SK-N-SH (cell line): Measurements from ENCODE around the gene ZNF664. TPM values are rescaled to one million over a fixed set of nuclear protein-coding genes. Genes with fewer than 3 reads are reported as not detected.

Experiments
- CTCF ChIA-PET: fragments of 300-600, 350-600 bp; formaldehyde crosslinking; extraction: SDS; loops from one replicate; lab custom pipeline; 2021; lab: Yijun Ruan, JAX
- POLR2A ChIA-PET: fragments of 350-600 bp; sonication (Branson Sonifier 250); formaldehyde crosslinking; extraction: SDS; loops from one replicate; lab custom pipeline; 2020; ENCODE audit warnings: antibody characterized with exemption, inconsistent platforms; lab: Yijun Ruan, JAX
- DNase-seq: peaks from one replicate; pipeline ENCODE4 v3.0.0; 2012
- H2AFZ ChIP-seq: fragments of 200-600 bp; sonication (generic); 2 replicates; pipeline ENCODE4 v1.8.1; 2016; ENCODE audit warnings: antibody characterized with exemption, mild to moderate bottlenecking, low read depth
- H3F3A ChIP-seq: fragments of 200-600 bp; sonication (generic); replicated peaks from 2 replicates; pipeline ENCODE3; 2016; ENCODE audit warnings: antibody characterized with exemption, mild to moderate bottlenecking; ENCODE audit not compliant: insufficient read depth
- H3K27ac ChIP-seq, 2 experiments: fragments of 200-500 bp in 1 of 2; fragments of 200-600 bp in 1 of 2; sonication (Bioruptor generic) in 1 of 2; sonication (generic), shearing (Covaris generic) in 1 of 2; 2 replicates each; pipeline versions ENCODE4 v1.5.1 to v1.6.1; 2014 to 2016; ENCODE audit warnings: low read depth in 2 of 2, inconsistent platforms in 1 of 2, low read length in 1 of 2, mild to moderate bottlenecking in 1 of 2, mixed read lengths in 1 of 2
- H3K27me3 ChIP-seq: fragments of 200-600 bp; sonication (generic), shearing (Covaris generic); 2 replicates; pipeline ENCODE4 v1.6.1; 2016; ENCODE audit warnings: mixed run types; ENCODE audit not compliant: insufficient read depth
- H3K36me3 ChIP-seq, 2 experiments: fragments of 200-500 bp in 1 of 2; fragments of 200-600 bp in 1 of 2; sonication (Bioruptor generic) in 1 of 2; sonication (generic) in 1 of 2; replicated peaks in 1 of 2; 2 replicates each; pipeline versions ENCODE3 to v1.5.1; 2014 to 2016; ENCODE audit warnings: low read length in 1 of 2, mild to moderate bottlenecking in 1 of 2; ENCODE audit not compliant: insufficient read depth in 2 of 2, control insufficient read depth in 1 of 2
- H3K4me1 ChIP-seq, 2 experiments: fragments of 200-500 bp in 1 of 2; fragments of 200-600 bp in 1 of 2; sonication (Bioruptor generic) in 1 of 2; sonication (generic), shearing (Covaris generic) in 1 of 2; 2 replicates each; pipeline versions ENCODE4 v1.5.1 to v1.6.1; 2014 to 2016; ENCODE audit warnings: low read depth in 1 of 2, low read length in 1 of 2, mixed run types in 1 of 2; ENCODE audit not compliant: insufficient read depth in 2 of 2, control insufficient read depth in 1 of 2
- H3K4me2 ChIP-seq: fragments of 200-600 bp; sonication (generic), shearing (Covaris generic); 2 replicates; pipeline ENCODE4 v1.6.1; 2017; ENCODE audit warnings: mixed run types
- H3K4me3 ChIP-seq, 2 experiments: fragments of 200-500 bp in 1 of 2; fragments of 200-600 bp in 1 of 2; sonication (Bioruptor generic) in 1 of 2; sonication (generic), shearing (Covaris generic) in 1 of 2; 2 replicates each; pipeline versions ENCODE4 v1.5.1 to v1.8.1; 2014 to 2016; ENCODE audit warnings: low read depth in 2 of 2, inconsistent platforms in 1 of 2, low read length in 1 of 2, mild to moderate bottlenecking in 1 of 2, mixed read lengths in 1 of 2, moderate library complexity in 1 of 2
- H3K79me2 ChIP-seq: fragments of 200-600 bp; sonication (generic); 2 replicates; pipeline ENCODE4 v1.8.1; 2017; ENCODE audit warnings: mild to moderate bottlenecking; ENCODE audit not compliant: insufficient read depth
- H3K9ac ChIP-seq: fragments of 200-600 bp; sonication (generic); 2 replicates; pipeline ENCODE4 v1.6.1; 2017; ENCODE audit warnings: mixed run types
- H3K9me2 ChIP-seq: fragments of 200-600 bp; sonication (generic); 2 replicates; pipeline ENCODE4 v1.6.1; 2017; ENCODE audit warnings: mixed run types
- H3K9me3 ChIP-seq: fragments of 200-600 bp; sonication (generic); 2 replicates; pipeline ENCODE4 v1.6.1; 2017; ENCODE audit warnings: mixed run types, mild to moderate bottlenecking, moderate library complexity
- H4K20me1 ChIP-seq: fragments of 200-600 bp; sonication (generic); 2 replicates; pipeline ENCODE4 v1.6.1; 2017; ENCODE audit warnings: mild to moderate bottlenecking, mixed run types; ENCODE audit not compliant: insufficient read depth
- CHD2 ChIP-seq: fragments of 150-350 bp; IDR thresholded peaks from 2 replicates; pipeline ENCODE4 v1.6.1; 2018; ENCODE audit warnings: low read length; ENCODE audit not compliant: partially characterized antibody
- EZH2phosphoT487 ChIP-seq: fragments of 200-600 bp; sonication (generic); IDR thresholded peaks from 2 replicates; pipeline ENCODE4 v1.6.1; 2017; ENCODE audit warnings: low read depth, mixed run types, mild to moderate bottlenecking, antibody characterized with exemption, moderate library complexity, borderline replicate concordance
- GATA2 ChIP-seq: sonication (generic); formaldehyde crosslinking; IDR thresholded peaks from 2 replicates; pipeline ENCODE4 v1.5.0; 2020; ENCODE audit warnings: mild to moderate bottlenecking, missing genetic modification reagents
- JUND ChIP-seq: IDR thresholded peaks from 2 replicates; pipeline ENCODE4 v1.4.0; 2012
- NFIC ChIP-seq: IDR thresholded peaks from 2 replicates; pipeline ENCODE4 v1.4.0; 2012; ENCODE audit warnings: borderline replicate concordance
- PBX3 ChIP-seq: IDR thresholded peaks from 2 replicates; pipeline ENCODE4; 2012
- RAD21 ChIP-seq: IDR thresholded peaks from 2 replicates; pipeline ENCODE4 v1.6.1; 2012; ENCODE audit warnings: mild to moderate bottlenecking, low read length
- RXRA ChIP-seq: IDR thresholded peaks from 2 replicates; pipeline ENCODE4 v1.4.0; 2012; ENCODE audit warnings: low read depth, mild to moderate bottlenecking, borderline replicate concordance
- TAF1 ChIP-seq: IDR thresholded peaks from 2 replicates; pipeline ENCODE4 v1.6.1; 2012; ENCODE audit warnings: low read depth, mild to moderate bottlenecking, low read length, moderate library complexity, borderline replicate concordance
- TCF12 ChIP-seq: IDR thresholded peaks from 2 replicates; pipeline ENCODE4 v1.4.0; 2012
- TEAD4 ChIP-seq: IDR thresholded peaks from 2 replicates; pipeline ENCODE4 v1.4.0; 2012; ENCODE audit warnings: mild to moderate bottlenecking, borderline replicate concordance; ENCODE audit not compliant: insufficient read depth
- YY1 ChIP-seq: IDR thresholded peaks from 2 replicates; pipeline ENCODE4 v1.4.0; 2012; ENCODE audit warnings: low read depth, mild to moderate bottlenecking
- WGBS: methylation state at CpG from one replicate; pipeline ENCODE4 v1.1.6; 2017; ENCODE audit warnings: low lambda C conversion rate; 5-methylcytosine and 5-hydroxymethylcytosine counted together
- polyA plus RNA-seq, 3 experiments: library from polyadenylated mRNA; depleted of rRNA; stranded (reverse); fragments of >200 nt; gene quantifications; 2 replicates each; pipeline ENCODE4 v1.2.3, GENCODE V29; 2012
- TF ChIP-seq, protein P1 (sequence below): IDR thresholded peaks from 2 replicates; pipeline ENCODE4 v1.4.0; 2012; ENCODE audit warnings: low read depth, borderline replicate concordance

ZNF664 gene
- polyA plus RNA-seq, 1 of the 3 experiments (the other 2 are of a cell fraction): 34.9 TPM

- 92% methylated on average over 8 of the region's 8 CpGs for WGBS
- H3K9me3 ChIP-seq: no peaks in the 10 kb centered on the region
- peaks cover 10 to 13% of the 10 kb centered on the region in 2 experiments; a peak in 3 of 4 replicates for H3K4me1 ChIP-seq
- H3K9ac ChIP-seq: no peak overlapping the region
- peaks cover 30% of the 10 kb centered on the region for H3F3A ChIP-seq
- peaks cover 91% of the 10 kb centered on the region for H3K79me2 ChIP-seq
- H4K20me1 ChIP-seq: peaks cover 36% of the 10 kb centered on the region
- no peaks in the 10 kb centered on the region for H3K9me2 ChIP-seq
- no peak overlapping the region for H3K4me3 ChIP-seq
- DNase-seq: no peak
- H3K4me2 ChIP-seq: no peak overlapping the region
- ChIA-PET POLR2A (no interaction called here), CTCF (interaction anchor here (1.3 kb wide), 1 partner anchor 62 kb away, joined by 4 read pairs; no protein-coding TSS in a partner anchor)
- no peak overlapping the region for H3K27ac ChIP-seq
- H2AFZ ChIP-seq: no peak overlapping the region
- no peaks in the 10 kb centered on the region for H3K27me3 ChIP-seq
- no peak for TF ChIP-seq YY1
- TF ChIP-seq NFIC: no peak
- no peak for TF ChIP-seq TEAD4
- no peak for TF ChIP-seq RAD21
- TF ChIP-seq GATA2 (CRISPR knock-in tag): no peak
- no peak for TF ChIP-seq TCF12
- H3K36me3 ChIP-seq: peaks cover 8 to 16% of the 10 kb centered on the region in 2 experiments
Measured at GRCh38 chr12:123967121-123967586, 5.9 kb upstream of the ZNF664 start.

DNA sequence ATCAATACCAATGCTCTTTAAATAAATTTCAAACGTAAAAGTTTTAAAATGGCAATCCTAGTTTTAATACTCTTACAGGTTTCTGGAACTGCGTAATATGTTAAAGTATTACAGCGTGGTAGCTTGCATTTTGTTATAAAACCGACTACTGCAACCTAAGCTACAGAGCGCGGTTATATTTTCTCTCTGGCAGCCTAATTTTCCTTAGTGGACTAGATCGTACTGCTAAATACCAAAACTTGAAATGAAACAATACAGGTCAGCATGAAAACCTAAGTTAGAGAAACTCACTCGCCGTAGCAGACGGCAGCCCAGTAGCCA, 1.6 kb upstream of the ZNF664 start:
- H3K9me3 ChIP-seq: no peaks in the 10 kb centered on the region
- H3K4me1 ChIP-seq: peaks cover 7 to 20% of the 10 kb centered on the region in 2 experiments; a peak in 3 of 4 replicates
- ChIA-PET CTCF (interaction anchor here (0.8 to 1.2 kb wide), 3 partner anchors 10 to 13 kb away, joined by 3 read pairs; no protein-coding TSS in a partner anchor), POLR2A (interaction anchor here (1.0 kb wide), 1 partner anchor 11 kb away, joined by 3 read pairs; no protein-coding TSS in a partner anchor)
- 40% methylated on average over 10 of the region's 10 CpGs for WGBS
- H4K20me1 ChIP-seq: peaks cover 46% of the 10 kb centered on the region
- TF ChIP-seq EZH2phosphoT487 (no peak), NFIC (no peak), RXRA (no peak), TEAD4 (no peak), TAF1 (no peak), JUND (no peak), CHD2 (no peak), TCF12 (no peak), PBX3 (no peak)
- TF ChIP-seq, protein P1, sequence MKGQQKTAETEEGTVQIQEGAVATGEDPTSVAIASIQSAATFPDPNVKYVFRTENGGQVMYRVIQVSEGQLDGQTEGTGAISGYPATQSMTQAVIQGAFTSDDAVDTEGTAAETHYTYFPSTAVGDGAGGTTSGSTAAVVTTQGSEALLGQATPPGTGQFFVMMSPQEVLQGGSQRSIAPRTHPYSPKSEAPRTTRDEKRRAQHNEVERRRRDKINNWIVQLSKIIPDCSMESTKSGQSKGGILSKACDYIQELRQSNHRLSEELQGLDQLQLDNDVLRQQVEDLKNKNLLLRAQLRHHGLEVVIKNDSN: no peak
- peaks cover 16 to 24% of the 10 kb centered on the region in 2 experiments for H3K36me3 ChIP-seq
- H3K9ac ChIP-seq: peak overlapping the region; percentile 85
- H3K79me2 ChIP-seq: peaks cover 83% of the 10 kb centered on the region
- H2AFZ ChIP-seq: peak overlapping the region; percentile 5; the same call in 1 of the 2 replicates
- H3K27me3 ChIP-seq: no peaks in the 10 kb centered on the region
- peak overlapping the region; percentile 63 to 83 for H3K27ac ChIP-seq
- peaks cover 30% of the 10 kb centered on the region for H3F3A ChIP-seq
- peak overlapping the region; percentile 89 to 91 for H3K4me3 ChIP-seq
- H3K4me2 ChIP-seq: peak overlapping the region; percentile 82
- DNase-seq: no peak
- no peaks in the 10 kb centered on the region for H3K9me2 ChIP-seq
